ENCODE data around the gene TP53INP2. TPM values are rescaled to one million over a fixed set of nuclear protein-coding genes. Genes with fewer than 3 reads are reported as not detected.

Gene TP53INP2
- total and polyA plus RNA-seq, 9 of the 15 experiments (the other 6 are each of a cell fraction or from before 2014, with no cell fraction given): 0.43 to 5.0 (median 1.3) TPM

DNA sequence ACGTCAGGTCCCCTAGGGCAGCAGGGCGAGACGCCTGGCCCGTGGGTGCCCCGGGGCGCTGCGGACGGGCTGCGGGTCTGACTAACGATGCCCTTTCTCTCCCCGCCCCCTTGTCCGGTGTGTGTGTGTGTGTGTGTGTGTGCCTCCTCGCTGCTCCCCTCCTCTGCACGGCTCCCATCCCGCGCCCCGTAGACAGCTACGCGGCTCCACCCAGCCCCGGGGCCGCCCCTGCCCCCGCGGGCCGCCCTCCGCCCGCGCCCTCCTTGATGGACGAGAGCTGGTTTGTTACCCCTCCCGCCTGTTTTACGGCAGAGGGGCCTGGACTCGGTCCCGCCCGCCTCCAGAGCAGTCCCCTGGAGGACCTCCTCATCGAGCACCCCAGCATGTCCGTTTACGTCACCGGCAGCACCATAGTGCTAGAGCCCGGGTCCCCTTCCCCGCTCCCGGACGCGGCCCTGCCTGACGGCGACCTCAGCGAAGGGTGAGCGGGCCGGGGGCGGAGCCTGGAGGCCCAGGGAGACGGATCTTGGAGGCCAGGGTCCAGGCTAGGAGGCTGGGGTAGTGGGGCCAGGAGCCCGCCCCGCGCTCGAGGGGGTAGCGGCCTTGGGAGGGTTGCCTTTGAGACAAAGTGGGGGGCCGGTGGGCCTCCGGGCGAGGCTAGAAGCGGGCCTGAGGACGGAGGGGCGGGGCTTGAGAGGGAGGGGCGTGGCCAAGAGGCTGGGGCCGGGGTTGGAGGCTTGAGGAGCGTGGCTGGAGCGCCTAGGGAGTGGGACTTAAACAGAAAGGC is 5.1 kb downstream of the TP53INP2 start (continued):
- TF ChIP-seq PREB (CRISPR knock-in tag; IDR thresholded peaks at IDR 0.05): no peak
- TF ChIP-seq HLTF (IDR thresholded peaks at IDR 0.05): no peak
- peak; percentile 69 for TF ChIP-seq POLR2A (conservative IDR thresholded peaks at IDR 0.05)
- TF ChIP-seq YY1 (IDR thresholded peaks at IDR 0.05; ENCODE audit: borderline replicate concordance in 1 of 3, control insufficient read depth in 1 of 3, extremely low read depth in 1 of 3, insufficient read depth in 3 of 3, insufficient read length in 1 of 3, insufficient replicate concordance in 2 of 3, low read depth in 1 of 3, low read length in 2 of 3): no peak
- peak; percentile 66; the same call in 1 of the 2 replicates for TF ChIP-seq SP1 (CRISPR knock-in tag; IDR thresholded peaks at IDR 0.05)
- TF ChIP-seq, protein P1, sequence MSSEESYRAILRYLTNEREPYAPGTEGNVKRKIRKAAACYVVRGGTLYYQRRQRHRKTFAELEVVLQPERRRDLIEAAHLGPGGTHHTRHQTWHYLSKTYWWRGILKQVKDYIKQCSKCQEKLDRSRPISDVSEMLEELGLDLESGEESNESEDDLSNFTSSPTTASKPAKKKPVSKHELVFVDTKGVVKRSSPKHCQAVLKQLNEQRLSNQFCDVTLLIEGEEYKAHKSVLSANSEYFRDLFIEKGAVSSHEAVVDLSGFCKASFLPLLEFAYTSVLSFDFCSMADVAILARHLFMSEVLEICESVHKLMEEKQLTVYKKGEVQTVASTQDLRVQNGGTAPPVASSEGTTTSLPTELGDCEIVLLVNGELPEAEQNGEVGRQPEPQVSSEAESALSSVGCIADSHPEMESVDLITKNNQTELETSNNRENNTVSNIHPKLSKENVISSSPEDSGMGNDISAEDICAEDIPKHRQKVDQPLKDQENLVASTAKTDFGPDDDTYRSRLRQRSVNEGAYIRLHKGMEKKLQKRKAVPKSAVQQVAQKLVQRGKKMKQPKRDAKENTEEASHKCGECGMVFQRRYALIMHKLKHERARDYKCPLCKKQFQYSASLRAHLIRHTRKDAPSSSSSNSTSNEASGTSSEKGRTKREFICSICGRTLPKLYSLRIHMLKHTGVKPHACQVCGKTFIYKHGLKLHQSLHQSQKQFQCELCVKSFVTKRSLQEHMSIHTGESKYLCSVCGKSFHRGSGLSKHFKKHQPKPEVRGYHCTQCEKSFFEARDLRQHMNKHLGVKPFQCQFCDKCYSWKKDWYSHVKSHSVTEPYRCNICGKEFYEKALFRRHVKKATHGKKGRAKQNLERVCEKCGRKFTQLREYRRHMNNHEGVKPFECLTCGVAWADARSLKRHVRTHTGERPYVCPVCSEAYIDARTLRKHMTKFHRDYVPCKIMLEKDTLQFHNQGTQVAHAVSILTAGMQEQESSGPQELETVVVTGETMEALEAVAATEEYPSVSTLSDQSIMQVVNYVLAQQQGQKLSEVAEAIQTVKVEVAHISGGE (CRISPR knock-in tag; IDR thresholded peaks at IDR 0.05): 0 out of 6 replicates have a peak, but pooled peaks of 1 of the 3 experiments have one; percentile 2
- peak; percentile 96 for TF ChIP-seq NCOA6 (IDR thresholded peaks at IDR 0.05)
- TF ChIP-seq MTF1 (CRISPR knock-in tag; IDR thresholded peaks at IDR 0.05; ENCODE audit: borderline replicate concordance): no peak
- no peak for TF ChIP-seq MLX (CRISPR knock-in tag; conservative IDR thresholded peaks at IDR 0.05)
- peak; percentile 36 for TF ChIP-seq TAF1 (IDR thresholded peaks at IDR 0.05; ENCODE audit: control insufficient read depth, extremely low read depth, insufficient read depth, low read length, severe bottlenecking)
- no peak for TF ChIP-seq E2F1 (CRISPR knock-in tag; IDR thresholded peaks at IDR 0.05)
- TF ChIP-seq ZNF41 (CRISPR knock-in tag; conservative IDR thresholded peaks at IDR 0.05): no peak
- TF ChIP-seq GTF2E2 (tag; IDR thresholded peaks at IDR 0.05): no peak
- 0 out of 2 replicates have a peak, but pooled peaks have one; percentile 55 for TF ChIP-seq HNRNPL (IDR thresholded peaks at IDR 0.05; ENCODE audit: low read depth, low read length)
- no peak for TF ChIP-seq SMAD2 (IDR thresholded peaks at IDR 0.05; ENCODE audit: low read depth, low read length)
- TF ChIP-seq ATF1 (CRISPR knock-in tag; IDR thresholded peaks at IDR 0.05): no peak
- peak; percentile 79 for TF ChIP-seq ATF1 (tag; IDR thresholded peaks at IDR 0.05)
- no peak for TF ChIP-seq ZNF311 (CRISPR knock-in tag; IDR thresholded peaks at IDR 0.05)
- TF ChIP-seq NFIC (IDR thresholded peaks at IDR 0.05): peak; percentile 78
- 0 out of 2 replicates have a peak, but pooled peaks have one; percentile 6 for TF ChIP-seq GATA2 (CRISPR knock-in tag; IDR thresholded peaks at IDR 0.05)
- no peak for TF ChIP-seq EP300 (IDR thresholded peaks at IDR 0.05; ENCODE audit: low read length)
- no peak for TF ChIP-seq ZNF384 (IDR thresholded peaks at IDR 0.05; ENCODE audit: low read depth, low read length)
